Limb (tissue), 2 donors: ENCODE results near the gene TMEM198.
A peak's percentile ranks its signal among the peaks of the same experiment; 100 is the strongest.

Experiments used
- DNase-seq, 2 donors: peaks; one replicate each; pipeline ENCODE4 v3.0.0-alpha.2; 2016; ENCODE audit errors: extremely low spot score in 2 of 2

Gene TMEM198

GRCh38 chr2:219508971-219509779 is 34.7 kb upstream of the TMEM198 start:
- peak in 1 of 2 donors; percentile 68 for DNase-seq

- DNase-seq: peak in 1 of 2 donors; percentile 75
These were observed 33.9 kb upstream of the TMEM198 start for GRCh38 chr2:219509780-219510511.

GRCh38 chr2:219510512-219511135 is 33.2 kb upstream of the TMEM198 start:
- no peak for DNase-seq

GRCh38 chr2:219511547-219512325 is 32.1 kb upstream of the TMEM198 start:
- DNase-seq: peak in 1 of 2 donors; percentile 72

- no peak for DNase-seq
These were observed 31.2 kb upstream of the TMEM198 start for GRCh38 chr2:219512524-219513216.

- DNase-seq: no peak
These were observed 30.0 kb upstream of the TMEM198 start for GRCh38 chr2:219513787-219514186.

GRCh38 chr2:219514196-219514761 is 29.5 kb upstream of the TMEM198 start, which contains the start of gene ASIC4:
Gene ASIC4, plus strand, starts transcription at chr2:219514482. Its CDS starts 243 bp downstream, at chr2:219514725.
- no peak for DNase-seq

GRCh38 chr2:219514836-219515235 is 29.0 kb upstream of the TMEM198 start:
- DNase-seq: no peak

GRCh38 chr2:219515874-219516629 is 27.8 kb upstream of the TMEM198 start:
- no peak for DNase-seq

- DNase-seq: no peak
These were observed 26.9 kb upstream of the TMEM198 start for GRCh38 chr2:219516888-219517287.

GRCh38 chr2:219517954-219518778 is 25.7 kb upstream of the TMEM198 start:
- DNase-seq: no peak

- no peak for DNase-seq
These were observed 24.3 kb upstream of the TMEM198 start for GRCh38 chr2:219519526-219519916.

GRCh38 chr2:219520079-219520478 is 23.7 kb upstream of the TMEM198 start:
- no peak for DNase-seq

GRCh38 chr2:219521066-219521880 is 22.6 kb upstream of the TMEM198 start:
- DNase-seq: no peak

- DNase-seq: peak in 1 of 2 donors; percentile 74
These were observed 21.5 kb upstream of the TMEM198 start for GRCh38 chr2:219522111-219523030.

GRCh38 chr2:219523031-219523671 is 20.7 kb upstream of the TMEM198 start:
- no peak for DNase-seq
